SK-N-SH (cell line): Measurements from ENCODE around the gene TMEM107.

ENCODE experiments used
- FOSL2 ChIP-seq: IDR thresholded peaks from 2 replicates; pipeline ENCODE4 v1.4.0; 2012; ENCODE audit warnings: low read depth, mild to moderate bottlenecking, moderate library complexity, borderline replicate concordance
- FOXM1 ChIP-seq: IDR thresholded peaks from 2 replicates; pipeline ENCODE4 v1.4.0; 2012; ENCODE audit warnings: low read depth, mild to moderate bottlenecking
- REST ChIP-seq: IDR thresholded peaks from 2 replicates; pipeline ENCODE4 v1.6.1; 2012; ENCODE audit warnings: mild to moderate bottlenecking, low read depth, low read length, moderate library complexity
- TF ChIP-seq, protein P1 (sequence below): fragments of 200-600 bp; sonication (generic); IDR thresholded peaks from 2 replicates; pipeline ENCODE4 v1.6.1; 2017; ENCODE audit warnings: antibody characterized with exemption, mild to moderate bottlenecking, moderate library complexity

DNA sequence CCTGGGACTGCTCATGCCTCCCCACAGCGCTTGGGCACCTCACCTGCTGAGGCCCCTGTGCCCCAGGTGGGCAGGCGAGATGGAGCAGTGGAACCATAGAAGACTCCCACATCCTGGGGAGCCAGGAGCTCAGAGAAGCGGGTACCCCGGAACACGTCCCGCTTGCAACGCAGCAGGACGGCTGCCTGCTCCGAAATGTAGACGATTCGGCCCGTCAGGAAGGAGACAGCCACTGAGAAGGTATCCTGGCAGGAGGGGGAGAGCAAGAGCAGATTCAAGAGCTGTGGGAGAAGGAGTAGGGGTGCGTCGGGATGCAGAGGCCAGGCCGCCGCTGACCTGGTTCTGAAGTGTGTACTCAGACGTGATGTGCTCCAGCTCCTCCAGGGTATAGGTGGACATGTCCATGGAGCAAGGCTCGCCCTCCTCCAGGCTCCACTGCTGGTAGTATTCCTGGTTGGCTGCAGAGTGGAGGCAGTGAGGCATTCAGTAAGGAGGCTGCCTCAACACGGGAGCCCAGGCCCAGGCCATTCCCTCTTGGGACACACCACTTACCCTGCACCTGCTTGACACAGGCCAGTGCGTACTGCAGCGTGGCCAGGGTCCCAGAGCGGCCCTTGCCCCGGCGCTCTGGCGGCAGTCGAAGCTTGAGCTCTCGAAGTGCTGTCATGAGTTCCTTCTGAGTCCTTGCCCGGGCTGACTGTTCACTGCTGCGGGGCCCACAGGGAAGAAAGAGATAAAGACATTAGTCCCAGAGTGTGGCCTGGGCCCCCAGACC, 26.6 kb downstream of the TMEM107 start:
- TF ChIP-seq REST (no peak), FOXM1 (no peak), FOSL2 (no peak)
- TF ChIP-seq, protein P1, sequence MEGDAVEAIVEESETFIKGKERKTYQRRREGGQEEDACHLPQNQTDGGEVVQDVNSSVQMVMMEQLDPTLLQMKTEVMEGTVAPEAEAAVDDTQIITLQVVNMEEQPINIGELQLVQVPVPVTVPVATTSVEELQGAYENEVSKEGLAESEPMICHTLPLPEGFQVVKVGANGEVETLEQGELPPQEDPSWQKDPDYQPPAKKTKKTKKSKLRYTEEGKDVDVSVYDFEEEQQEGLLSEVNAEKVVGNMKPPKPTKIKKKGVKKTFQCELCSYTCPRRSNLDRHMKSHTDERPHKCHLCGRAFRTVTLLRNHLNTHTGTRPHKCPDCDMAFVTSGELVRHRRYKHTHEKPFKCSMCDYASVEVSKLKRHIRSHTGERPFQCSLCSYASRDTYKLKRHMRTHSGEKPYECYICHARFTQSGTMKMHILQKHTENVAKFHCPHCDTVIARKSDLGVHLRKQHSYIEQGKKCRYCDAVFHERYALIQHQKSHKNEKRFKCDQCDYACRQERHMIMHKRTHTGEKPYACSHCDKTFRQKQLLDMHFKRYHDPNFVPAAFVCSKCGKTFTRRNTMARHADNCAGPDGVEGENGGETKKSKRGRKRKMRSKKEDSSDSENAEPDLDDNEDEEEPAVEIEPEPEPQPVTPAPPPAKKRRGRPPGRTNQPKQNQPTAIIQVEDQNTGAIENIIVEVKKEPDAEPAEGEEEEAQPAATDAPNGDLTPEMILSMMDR: no peak
